ENCODE measurements around the gene GYG1.
A peak's percentile ranks its signal among the peaks of the same experiment; 100 is the strongest.

The GYG1 gene

DNA sequence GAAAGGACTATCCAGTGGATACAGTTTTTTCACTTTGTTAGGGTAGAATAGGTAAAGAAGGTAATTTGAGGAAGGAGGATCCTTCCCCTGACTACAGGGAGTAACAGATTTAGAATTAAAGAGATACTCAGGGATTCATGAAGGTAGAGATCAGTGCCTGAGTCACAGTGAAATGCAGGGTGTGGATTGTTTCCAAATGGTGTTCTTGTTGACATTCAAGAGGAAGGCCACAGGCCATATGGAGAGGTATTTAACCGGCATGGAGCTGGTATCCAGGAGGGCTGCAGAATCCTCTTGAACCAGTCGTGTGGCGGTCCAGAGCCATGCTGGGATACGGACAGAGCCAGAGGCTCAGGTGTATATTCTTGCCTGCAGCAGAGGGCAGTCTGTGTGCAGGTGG, 28.2 kb downstream of the GYG1 start:
- no peak for DNase-seq

DNA sequence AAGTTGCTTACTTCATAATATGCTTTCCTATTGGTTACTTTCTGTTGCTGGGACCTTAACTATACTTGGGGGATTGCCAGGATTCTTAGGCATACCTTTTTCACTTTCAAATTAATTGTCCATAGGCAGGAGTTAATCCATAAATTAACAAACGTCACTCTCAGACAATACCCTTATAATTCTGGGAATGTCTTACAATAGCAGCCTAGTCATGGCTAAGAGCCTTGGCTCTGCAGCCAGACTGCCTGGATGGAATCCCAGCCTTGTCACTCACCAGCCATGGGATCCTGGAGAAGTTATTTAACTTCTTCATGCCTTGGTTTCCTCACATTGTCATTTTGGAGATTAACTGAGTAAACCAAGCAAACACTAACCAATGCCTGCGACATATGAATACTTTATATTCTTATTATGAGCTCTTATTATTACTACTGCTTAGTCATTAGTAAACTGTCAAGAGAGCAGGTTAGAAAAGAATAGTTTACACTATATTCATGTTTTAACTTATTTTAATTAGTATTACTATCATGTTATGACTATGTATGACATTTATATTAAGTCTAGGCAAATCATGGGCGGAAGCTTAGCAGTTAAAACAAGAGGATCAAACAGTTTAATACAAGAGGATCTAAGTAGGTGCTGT, 29.0 kb downstream of the GYG1 start:
- no peak for DNase-seq

GRCh38 chr3:149020839-149021252, 29.5 kb downstream of the GYG1 start:
- DNase-seq: peak; percentile 37

- no peak for DNase-seq
These were observed 30.5 kb downstream of the GYG1 start for GRCh38 chr3:149021830-149022229.

DNA sequence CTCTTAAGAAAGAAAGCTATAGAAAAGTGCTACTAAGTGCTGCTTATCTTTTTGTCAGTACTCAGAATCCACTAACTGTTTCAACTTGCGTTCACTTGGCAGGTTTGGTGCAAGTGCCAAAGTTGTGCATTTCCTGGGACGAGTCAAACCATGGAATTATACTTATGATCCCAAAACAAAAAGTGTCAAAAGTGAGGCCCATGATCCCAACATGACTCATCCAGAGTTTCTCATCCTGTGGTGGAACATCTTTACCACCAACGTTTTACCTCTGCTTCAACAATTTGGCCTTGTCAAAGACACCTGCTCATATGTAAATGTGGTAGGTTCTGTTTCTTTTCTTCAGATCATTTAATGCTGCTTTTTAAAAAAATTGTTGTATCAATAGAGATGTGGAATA, 32.6 kb downstream of the GYG1 start:
- no peak for DNase-seq

DNA sequence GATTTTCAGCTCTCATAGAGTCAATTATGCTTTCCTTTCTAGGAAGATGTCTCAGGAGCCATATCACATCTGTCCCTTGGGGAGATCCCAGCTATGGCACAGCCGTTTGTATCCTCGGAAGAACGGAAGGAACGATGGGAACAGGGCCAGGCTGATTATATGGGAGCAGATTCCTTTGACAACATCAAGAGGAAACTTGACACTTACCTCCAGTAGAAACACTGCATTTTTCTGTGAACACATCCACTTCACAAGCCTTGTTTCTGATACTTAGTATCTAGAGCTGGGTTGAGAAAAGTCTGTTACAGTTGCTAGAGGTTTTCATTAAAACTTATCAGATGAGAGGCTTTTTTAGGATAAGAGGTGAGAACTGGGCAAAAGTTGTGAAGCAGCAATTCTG, 35.4 kb downstream of the GYG1 start:
- DNase-seq: no peak

DNA sequence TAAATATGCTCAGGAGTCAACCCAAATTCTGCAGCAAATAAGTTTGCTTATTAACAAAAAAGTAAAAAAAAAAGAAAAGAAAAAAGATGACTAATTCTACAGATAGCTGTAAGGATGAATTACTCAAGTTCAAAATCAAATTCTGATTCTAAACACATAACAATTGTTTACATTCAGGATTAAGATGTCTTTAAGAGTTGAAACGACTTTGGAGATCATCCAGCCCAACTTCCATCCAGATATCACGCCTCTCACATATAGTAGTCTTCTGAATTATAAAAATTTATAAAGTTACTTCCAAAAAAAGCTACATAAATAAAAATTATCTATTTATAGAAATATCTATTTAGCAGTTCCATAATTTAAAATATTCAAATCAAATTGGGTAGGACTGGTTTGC, 39.8 kb downstream of the GYG1 start:
- DNase-seq: no peak

GRCh38 chr3:149037684-149038083, 46.3 kb downstream of the GYG1 start:
- no peak for DNase-seq

DNA sequence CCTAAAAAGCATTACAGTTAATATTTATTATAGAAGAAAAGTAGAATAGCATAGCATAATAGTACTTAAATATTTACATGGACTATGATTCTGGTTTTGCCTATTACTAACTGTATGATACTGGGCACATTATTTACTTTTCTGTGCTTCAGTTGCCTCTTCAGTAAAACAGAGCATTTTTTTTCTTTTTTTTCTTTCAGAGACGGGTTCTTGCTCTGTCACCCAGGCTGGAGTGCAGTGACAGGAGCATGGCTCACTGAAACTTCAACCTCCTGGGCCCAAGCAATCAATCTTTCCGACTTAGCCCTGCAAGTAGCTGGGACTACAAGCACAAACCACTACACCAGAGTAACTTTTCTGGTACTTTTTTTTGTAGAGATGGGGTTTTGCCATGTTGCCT, 47.0 kb downstream of the GYG1 start:
- no peak for DNase-seq

- no peak for DNase-seq
These were observed 51.5 kb downstream of the GYG1 start for GRCh38 chr3:149042789-149043386.

DNA sequence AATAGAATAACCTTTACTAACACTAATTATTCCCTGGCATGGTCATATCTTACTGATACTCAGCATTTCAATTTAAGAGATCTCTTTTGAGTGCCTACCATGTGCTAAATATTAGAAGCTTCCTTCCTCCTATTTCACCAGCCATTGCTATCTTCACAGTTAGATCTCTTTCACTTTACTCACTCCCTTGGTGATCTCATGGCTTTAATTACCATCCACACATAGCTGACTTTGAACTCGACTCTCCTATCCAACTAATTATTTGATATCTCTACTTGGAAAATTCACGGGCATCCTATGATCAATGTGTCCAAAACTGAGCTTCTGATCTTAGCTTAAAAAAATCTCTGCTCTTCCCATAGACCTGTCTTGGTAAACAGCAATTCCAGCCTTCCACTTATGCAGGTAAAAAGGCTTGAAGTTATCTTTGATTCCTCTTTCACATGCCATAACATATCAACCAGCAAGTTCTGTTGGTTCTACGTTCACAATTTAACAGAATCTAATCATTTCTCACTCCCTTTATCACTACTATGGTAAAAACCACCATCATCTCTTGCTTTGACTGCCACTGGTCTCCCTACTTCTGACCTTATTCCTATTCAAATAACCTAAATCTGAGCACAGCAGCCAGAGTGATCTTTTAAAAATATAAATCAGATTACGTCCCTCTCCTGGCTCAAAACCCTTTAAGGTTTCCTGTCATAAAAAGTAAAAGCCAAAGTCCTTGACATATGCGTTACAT, 53.2 kb downstream of the GYG1 start:
- no peak for DNase-seq

DNA sequence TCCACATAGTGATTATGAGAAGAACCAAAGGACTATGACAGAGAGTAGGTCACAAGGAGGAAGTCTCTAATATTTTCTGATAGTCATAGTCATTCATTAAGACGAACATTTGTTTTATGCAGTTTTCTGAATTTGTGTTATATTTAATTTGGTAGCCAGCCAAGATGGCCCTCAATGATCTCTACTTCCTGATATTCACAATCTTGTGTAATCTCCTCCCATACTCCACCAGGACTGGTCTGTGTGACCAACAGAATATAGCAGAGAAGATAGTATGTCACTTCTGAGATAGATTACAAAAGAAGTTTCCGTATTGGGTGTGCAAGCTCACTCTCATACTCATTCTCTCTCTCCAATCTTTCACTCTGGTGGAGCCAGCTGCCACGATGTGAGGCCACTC, 64.2 kb downstream of the GYG1 start:
- DNase-seq: no peak

- no peak for DNase-seq
These were observed 66.9 kb downstream of the GYG1 start for GRCh38 chr3:149058198-149058597.

DNA sequence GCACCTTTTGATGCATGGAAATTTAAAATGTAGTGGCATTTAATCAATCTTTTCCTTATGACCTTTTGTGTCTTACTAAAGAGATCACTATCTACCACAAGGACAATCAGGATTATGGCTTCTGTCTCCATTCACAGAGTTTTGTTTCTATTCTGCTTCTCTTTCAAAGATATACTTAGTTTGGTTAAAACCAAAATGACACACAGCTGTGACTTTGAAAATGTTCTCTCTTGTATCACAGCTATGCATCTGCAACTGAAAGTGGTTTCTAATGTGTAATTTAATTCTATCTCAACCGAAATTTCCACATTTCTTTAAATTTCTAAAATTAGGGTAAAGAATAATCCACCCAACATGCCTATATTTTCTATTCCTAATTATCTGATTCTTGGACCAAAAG, 67.3 kb downstream of the GYG1 start:
- no peak for DNase-seq

GRCh38 chr3:149061776-149062175, 70.4 kb downstream of the GYG1 start:
- no peak for DNase-seq

DNA sequence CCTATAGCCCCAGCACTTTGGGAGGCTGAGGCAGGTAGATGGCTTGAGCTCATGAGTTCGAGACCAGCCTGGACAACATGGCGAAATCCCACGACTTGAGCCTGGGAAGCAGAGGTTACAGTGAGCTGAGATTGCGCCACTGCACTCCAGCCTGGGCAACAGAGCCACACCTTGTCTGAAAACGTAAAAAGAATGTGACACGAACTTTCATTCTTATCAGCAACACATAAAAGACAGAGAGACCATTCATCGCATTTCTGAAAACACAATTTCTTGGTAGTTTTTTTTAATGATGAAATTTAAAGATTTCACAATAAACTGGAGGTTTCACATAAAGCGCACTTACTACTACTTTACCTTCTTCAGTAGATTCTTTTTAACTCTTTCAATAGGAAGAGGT, 76.5 kb downstream of the GYG1 start:
- DNase-seq: no peak

Measured in stimulated activated CD4-positive, alpha-beta T cell treated with anti-CD3 and anti-CD28 coated beads, Interleukin-15, amount 100 ng/mL, for 24 hours (primary cell).